ENCODE measurements around the gene RAP2A.

RAP2A gene

DNA sequence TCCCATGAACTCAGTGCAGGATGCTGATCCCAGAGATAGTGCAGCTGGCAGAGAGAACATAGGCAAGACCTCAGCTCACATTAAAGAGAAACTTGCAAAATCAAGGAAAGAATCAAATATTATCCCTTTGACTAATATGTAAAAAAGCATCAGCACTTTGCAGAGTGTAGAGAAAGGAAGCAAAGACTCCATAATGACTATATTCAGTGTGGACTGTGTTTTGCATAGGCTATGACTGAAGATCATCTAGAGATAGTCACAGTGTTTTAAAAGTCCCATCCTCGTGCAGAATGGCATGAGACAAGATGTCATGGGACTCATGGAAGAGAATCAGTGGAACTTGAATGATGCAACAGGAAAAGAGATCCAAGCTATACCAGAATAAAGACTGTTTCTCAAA, 84.0 kb downstream of the RAP2A start:
- H2AFZ ChIP-seq (ENCODE audit: low read length) = no peak overlapping the region
- no peaks in the 10 kb centered on the region for H3K9me3 ChIP-seq (replicated peaks; ENCODE audit: insufficient read depth, low read length)
- no peaks in the 10 kb centered on the region for H3K36me3 ChIP-seq (replicated peaks; ENCODE audit: insufficient read depth, low read length)
- no peak overlapping the region for H3K27ac ChIP-seq (ENCODE audit: low read length)
- no peak for DNase-seq
- no peaks in the 10 kb centered on the region for H3K9me2 ChIP-seq (replicated peaks; ENCODE audit: insufficient read depth, low read length)
- TF ChIP-seq, protein P1, sequence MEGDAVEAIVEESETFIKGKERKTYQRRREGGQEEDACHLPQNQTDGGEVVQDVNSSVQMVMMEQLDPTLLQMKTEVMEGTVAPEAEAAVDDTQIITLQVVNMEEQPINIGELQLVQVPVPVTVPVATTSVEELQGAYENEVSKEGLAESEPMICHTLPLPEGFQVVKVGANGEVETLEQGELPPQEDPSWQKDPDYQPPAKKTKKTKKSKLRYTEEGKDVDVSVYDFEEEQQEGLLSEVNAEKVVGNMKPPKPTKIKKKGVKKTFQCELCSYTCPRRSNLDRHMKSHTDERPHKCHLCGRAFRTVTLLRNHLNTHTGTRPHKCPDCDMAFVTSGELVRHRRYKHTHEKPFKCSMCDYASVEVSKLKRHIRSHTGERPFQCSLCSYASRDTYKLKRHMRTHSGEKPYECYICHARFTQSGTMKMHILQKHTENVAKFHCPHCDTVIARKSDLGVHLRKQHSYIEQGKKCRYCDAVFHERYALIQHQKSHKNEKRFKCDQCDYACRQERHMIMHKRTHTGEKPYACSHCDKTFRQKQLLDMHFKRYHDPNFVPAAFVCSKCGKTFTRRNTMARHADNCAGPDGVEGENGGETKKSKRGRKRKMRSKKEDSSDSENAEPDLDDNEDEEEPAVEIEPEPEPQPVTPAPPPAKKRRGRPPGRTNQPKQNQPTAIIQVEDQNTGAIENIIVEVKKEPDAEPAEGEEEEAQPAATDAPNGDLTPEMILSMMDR (IDR thresholded peaks at IDR 0.05; ENCODE audit: low read length) = no peak
- TF ChIP-seq EZH2 (optimal IDR thresholded peaks at IDR 0.05; ENCODE audit: low read depth, low read length) (no peak), EZH2phosphoT487 (IDR thresholded peaks at IDR 0.05; ENCODE audit: low read length) (no peak)
- no peak overlapping the region for H3K4me2 ChIP-seq (ENCODE audit: low read depth, low read length)
- H3F3A ChIP-seq (ENCODE audit: insufficient read depth, low read length) = no peaks in the 10 kb centered on the region
- no peaks in the 10 kb centered on the region for H3K4me1 ChIP-seq (ENCODE audit: low read length)
- H3K27me3 ChIP-seq (replicated peaks; ENCODE audit: insufficient read depth, low read length) = no peaks in the 10 kb centered on the region
- H4K20me1 ChIP-seq (ENCODE audit: insufficient read depth, low read length) = no peaks in the 10 kb centered on the region
- H3K9ac ChIP-seq (ENCODE audit: low read length) = no peak overlapping the region
- no peak overlapping the region for H3K4me3 ChIP-seq (ENCODE audit: low read length)
- H3K79me2 ChIP-seq (ENCODE audit: low read length) = no peaks in the 10 kb centered on the region
